HG02852 (cell line): Measurements from ENCODE around the gene ZNF775.
A peak's percentile ranks its signal among the peaks of the same experiment; 100 is the strongest.

ENCODE experiments used
- ATAC-seq: cut with Tn5 transposase; IDR thresholded peaks from one replicate; pipeline ENCODE4 v1.9.1; 2021; ENCODE audit warnings: mild to moderate bottlenecking, moderate library complexity; ENCODE audit not compliant: unreplicated experiment

The ZNF775 gene

DNA sequence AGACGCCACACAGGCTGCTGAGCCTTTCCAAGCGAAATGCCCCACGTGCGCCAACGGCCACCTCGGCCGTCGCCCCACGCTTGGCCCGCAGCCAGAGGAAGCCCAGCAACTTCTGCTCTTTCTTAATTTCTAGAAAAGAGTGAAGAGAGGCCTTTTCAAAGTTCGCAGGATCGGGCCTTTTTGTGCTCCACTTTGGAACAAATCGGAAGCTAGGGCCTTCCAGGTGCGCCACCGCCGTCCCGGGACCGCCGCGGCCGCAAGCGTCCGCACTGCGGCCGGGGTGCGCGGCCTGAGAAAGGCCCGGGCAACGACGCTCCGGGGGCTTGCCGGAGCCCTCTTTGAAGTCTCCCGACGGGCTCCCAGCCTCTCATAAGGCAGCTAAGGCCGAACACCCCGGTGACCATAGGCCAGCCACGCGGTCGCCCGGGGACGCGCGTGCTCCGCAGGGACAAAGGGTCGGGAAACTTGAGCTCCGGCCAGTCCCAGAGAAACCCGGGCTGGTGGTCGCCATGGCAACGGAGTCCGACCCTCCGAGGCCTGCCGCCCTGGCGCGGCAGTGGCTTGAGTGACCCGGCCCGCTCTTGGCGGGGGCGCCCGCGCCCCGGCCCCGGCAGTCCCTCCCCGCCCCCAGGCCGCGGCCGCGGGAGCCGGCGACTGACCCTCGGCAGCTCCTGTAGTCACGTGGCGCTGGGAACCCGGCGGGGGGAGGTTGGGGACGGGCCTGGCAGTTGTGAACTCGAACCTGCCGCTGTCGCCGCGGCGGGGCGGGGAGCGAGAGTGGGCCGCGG, 10.8 kb upstream of the ZNF775 start, which contains the start of gene REPIN1:
TSS of gene REPIN1 (plus strand) at position 727 of the 788 bp plus-strand sequence. CDS start 890 bp downstream, outside the sequence.
- ATAC-seq = peak; percentile 54

DNA sequence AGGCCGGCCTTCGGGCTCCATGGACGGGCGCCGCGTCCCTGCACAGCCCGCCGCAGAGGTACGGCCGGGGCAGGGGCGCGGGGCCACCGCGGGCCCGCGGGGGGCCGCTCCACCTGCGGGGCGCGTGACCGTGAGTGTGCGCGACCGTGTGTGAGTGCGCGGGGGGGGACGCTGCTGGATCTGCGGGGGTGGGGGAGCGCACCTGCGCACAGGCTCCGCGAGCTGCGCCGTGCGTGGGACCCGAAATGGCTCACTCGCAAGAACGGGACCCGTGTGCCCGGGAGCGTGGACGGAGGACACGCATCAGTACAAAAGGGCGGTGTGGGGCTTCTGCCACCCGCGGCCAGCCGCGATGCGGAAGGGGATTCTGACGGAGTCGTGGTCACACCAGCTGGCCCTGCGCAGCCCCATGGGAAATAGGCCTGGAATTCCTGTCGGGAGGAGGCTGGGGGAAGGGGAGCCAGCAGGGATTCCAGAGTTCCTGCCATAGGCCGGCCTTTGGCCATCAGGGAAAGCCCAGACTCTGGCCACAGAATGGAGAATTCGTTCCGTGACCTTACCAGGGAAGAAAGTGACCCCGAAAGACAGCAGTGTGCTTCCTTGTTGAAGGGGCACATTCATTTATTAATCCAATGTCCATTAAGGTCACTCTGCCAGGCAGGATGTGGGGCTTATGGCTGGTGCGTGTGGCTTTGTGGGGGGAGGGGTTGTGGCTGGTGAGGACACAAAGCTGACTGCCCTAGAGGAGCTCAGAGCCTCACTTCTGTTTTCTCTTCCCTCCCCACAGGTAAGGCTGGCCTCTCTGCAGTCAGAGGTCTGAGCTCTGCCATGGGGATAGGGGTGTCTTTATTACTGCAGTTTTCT, 10.0 kb upstream of the ZNF775 start:
- ATAC-seq = peak; percentile 34

DNA sequence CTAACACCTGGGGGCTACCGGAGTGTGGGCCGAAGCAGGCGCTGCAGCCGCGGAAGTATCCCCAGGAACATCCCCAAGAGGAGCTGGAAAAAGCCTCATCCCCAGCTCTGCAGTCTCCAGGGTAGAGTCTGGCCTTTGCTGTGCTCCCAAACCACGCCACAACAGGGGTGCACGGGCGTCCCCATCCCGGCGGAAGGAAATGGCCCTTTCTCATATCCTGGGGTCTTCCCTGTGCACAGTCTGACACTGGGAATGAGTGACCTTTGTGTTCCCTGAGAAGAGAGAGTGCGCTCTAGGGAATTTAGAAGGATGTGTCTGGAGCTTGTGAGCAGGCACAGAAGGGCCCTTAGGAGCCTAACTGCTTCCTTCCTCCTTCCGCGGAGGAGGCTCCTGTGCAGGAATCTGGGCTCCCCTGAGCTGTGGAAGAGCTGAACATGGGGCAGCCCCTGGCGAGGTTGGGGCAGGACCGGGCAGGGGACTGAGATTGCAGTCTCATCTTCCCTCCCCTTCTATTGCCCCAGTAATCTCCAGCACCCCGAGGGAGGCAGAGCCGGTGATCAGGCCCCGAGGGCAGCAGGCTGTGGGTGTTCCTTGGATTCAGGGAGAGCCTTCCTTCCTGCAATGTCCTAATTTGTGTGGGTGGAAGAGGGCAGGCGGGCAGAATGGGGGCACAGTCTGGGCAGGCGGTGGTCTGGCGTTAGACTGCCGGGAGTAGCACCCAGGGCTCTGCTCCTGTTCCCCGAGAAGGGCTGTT, 9.2 kb upstream of the ZNF775 start:
- no peak for ATAC-seq

DNA sequence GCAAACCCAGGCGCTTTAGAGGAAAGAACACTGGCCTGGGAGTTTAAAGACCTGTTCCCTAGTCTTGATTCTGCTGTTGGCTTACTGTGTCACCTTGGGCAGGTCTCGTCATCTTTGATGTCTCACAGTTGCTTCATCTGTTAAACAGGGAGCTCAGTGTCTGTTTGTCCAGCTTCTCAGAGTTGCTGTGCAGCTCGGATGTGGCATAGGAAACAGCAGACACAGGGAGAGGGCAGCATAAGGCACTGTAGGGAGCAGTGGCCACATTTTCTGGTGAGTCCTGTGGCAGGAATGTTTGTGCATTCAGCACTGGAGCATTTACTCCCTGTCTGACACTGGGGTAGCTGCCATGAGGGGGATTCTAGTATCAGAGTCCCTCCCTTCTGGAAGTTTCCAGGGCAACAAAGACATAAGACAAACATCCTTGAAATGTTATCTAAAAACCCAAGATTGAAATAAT, 8.5 kb upstream of the ZNF775 start:
- ATAC-seq = no peak

DNA sequence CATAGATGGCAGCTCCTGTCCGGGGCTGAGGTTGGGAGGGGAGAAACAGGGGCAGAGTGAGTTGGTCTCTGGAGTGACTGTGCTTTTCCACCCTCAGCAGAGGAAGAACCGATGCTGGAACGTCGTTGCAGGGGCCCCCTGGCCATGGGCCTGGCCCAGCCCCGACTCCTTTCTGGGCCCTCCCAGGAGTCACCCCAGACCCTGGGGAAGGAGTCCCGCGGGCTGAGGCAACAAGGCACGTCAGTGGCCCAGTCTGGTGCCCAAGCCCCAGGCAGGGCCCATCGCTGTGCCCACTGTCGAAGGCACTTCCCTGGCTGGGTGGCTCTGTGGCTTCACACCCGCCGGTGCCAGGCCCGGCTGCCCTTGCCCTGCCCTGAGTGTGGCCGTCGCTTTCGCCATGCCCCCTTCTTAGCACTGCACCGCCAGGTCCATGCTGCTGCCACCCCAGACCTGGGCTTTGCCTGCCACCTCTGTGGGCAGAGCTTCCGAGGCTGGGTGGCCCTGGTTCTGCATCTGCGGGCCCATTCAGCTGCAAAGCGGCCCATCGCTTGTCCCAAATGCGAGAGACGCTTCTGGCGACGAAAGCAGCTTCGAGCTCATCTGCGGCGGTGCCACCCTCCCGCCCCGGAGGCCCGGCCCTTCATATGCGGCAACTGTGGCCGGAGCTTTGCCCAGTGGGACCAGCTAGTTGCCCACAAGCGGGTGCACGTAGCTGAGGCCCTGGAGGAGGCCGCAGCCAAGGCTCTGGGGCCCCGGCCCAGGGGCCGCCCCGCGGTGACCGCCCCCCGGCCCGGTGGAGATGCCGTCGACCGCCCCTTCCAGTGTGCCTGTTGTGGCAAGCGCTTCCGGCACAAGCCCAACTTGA, 7.8 kb upstream of the ZNF775 start:
- ATAC-seq = no peak

DNA sequence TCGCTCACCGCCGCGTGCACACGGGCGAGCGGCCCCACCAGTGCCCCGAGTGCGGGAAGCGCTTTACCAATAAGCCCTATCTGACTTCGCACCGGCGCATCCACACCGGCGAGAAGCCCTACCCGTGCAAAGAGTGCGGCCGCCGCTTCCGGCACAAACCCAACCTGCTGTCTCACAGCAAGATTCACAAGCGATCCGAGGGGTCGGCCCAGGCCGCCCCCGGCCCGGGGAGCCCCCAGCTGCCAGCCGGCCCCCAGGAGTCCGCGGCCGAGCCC, 7.2 kb upstream of the ZNF775 start:
- no peak for ATAC-seq

DNA sequence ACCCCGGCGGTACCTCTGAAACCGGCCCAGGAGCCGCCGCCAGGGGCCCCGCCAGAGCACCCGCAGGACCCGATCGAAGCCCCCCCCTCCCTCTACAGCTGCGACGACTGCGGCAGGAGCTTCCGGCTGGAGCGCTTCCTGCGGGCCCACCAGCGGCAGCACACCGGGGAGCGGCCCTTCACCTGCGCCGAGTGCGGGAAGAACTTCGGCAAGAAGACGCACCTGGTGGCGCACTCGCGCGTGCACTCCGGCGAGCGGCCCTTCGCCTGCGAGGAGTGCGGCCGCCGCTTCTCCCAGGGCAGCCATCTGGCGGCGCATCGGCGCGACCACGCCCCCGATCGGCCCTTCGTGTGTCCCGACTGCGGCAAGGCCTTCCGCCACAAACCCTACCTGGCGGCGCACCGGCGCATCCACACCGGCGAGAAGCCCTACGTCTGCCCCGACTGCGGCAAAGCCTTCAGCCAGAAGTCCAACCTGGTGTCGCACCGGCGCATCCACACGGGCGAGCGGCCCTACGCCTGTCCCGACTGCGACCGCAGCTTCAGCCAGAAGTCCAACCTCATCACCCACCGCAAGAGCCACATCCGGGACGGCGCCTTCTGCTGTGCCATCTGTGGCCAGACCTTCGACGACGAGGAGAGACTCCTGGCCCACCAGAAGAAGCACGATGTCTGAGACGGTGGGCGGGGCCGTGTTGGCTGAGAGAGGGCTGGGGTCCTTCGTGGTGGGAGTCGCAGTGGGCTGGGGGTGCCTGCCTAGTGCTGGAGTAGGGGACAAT, 6.7 kb upstream of the ZNF775 start:
- no peak for ATAC-seq

DNA sequence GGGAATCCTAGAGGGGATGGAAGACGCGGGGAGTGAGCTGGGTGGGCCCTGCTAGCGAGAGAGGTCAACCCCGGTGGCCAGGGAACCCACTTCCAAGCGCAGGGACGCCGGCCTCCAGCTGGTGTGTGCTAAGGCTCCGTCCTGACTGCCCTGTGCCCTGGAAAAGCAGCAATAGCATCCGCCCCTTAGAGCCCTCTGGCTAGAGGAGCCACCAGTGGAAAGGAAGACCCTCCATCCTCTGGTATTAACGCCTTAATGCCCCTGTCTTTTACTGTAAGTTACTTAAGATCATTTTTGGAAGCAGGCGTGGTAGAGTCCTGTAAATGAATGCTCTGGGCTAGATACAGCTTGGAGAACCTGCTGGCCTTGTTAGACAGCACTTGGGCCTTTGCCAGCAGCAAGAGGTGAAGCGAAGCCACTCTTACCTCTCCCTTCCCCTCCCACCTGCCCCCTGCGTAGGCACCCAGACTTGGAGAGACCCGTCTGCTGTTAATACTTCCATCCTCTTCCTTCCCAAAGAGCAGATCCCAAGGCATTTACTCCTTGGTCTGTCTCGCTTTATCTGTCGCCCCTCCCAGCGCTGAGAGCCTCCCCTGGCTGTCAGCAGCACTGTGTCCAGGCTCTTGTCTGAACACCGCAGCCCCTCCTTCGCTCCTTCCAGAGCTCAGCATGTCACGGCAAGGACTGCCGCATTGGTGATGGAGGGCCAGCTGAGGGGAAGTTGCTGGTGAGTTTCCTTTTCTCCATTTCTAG, 5.9 kb upstream of the ZNF775 start:
- no peak for ATAC-seq

DNA sequence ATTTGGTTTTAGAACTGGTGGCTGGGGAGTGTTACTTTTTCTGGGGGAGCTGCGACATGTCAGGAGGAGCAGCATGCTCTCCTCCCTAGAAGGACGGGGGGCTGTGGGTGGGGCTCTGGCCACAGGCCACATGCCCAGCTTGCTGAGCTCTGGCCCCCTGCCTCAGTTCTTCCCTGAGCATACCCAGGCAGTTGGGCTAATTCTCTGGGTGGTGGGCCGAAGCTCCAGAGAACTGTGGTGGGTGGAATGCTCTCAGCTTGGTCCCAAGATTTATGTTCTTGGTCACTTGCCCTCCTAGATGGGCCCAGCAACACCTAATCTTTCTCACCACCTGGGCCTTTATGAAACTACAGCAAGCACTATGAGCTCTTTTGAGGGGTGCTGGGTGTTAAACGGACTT, 5.1 kb upstream of the ZNF775 start:
- ATAC-seq = no peak

DNA sequence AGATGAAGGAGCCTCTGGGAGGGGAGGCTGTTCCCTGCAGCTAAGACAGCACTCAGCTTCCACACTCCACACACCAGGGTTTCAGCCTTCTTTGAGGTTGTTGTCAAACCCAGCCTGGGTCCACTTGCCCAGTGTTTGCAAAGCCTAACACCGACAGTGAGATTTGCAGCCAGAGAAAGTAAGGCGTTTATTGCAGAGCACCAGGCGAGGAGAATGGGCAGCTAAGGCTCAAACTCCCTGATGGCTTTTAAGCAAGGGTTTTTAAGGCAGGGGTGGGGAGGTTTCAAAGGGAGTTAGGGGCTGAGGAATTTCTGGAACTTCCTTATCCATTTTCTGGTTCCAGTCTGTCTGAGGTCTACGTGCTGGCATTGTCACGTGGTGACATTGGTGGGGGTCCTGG, 4.7 kb upstream of the ZNF775 start:
- no peak for ATAC-seq

DNA sequence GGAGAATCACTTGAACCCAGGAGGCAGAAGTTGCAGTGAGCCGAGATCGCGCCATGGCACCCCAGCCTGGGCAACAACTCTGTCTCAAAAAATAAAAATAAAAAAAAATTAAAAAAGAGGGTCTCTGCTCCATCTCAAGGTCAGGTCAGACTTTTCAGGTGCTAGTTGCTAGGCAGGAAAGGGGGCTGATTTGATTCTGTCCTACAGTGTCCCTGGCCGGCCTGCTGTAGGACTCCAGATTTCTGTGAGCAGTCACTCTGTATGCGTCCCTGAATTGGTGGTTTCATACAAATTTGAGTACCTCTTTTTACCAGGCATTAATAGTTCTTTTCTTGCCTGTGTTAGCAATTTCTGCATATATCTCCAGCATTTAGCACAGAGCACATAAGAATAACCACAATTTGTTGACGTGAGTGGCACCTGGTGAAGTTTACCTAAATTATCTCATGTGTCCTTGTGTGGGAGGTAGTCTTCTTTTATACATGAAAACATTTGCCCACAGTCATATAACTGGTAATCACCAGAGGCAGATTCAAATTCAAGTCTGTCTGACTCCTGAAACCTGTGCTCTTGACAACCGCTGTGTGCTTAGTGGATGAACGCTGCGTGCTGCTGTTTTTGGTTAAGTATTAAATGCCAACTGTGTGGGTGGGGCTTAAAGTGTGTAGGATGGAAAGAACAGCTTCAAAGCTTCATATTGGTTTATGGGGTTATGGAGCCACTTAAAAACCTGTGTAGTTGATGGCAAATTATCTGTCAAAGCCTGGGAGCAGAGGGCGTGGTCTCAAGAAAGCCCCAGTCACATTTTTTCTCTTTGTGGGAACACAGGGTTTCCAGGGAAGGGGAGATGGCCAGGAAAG, 3.2 kb upstream of the ZNF775 start:
- no peak for ATAC-seq

DNA sequence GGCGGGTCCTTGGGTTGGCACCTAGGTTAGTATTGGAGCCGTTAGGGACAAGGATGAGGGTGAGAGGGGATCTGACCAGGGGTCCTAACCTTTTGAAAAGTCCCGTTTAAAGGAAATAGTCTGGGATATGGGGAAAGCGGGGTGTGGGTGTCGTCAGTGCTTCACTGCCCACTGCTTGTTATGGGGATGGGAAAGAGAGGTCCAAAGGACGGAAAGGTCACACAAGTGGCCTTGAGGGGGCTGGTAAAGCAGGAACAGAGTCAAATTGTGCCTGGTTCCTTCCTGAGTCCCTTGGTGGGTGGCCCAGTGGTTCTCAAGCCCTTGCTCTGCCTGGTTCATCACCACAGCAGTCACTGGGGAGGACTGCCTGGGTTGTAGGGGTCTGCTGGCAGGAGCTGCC, 2.6 kb upstream of the ZNF775 start:
- no peak for ATAC-seq

DNA sequence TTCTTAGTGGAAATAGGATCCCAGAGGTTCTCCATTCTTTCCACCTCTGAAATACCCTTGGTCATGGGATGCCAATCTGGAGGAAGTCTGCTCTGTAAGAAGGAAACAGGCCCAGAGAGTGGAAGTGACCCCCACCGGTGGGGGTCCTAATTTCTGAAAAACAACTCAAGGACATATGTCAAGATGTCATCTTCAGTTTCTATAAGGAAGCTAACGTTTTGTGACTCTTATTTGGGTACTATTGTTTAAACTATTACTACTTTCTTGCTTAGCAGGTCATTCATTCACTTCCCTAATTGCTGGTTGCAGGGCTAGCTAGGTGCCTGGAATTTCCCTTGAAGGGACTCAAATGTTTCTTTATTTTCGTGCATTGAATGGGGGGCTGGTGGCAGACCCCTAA, 1.9 kb upstream of the ZNF775 start:
- no peak for ATAC-seq

DNA sequence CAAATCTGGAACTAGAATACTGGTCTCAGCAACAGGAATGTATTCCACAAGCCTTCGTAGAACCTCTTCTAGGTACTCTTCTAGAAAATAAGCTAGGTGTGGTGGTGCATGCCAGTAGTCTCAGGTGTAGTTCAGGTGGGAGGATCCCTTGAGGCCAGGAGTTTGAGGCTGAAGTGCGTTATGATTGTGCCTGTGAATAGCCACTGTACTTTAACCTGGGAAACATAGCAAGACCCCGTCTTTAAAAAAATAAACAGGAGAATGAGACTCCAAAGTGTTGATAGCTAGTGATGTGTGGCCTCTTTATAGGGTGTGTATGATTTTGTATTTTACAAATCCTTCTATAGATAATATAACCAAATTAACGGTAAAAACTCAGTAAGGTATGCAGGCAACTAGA, 1.5 kb upstream of the ZNF775 start:
- no peak for ATAC-seq

DNA sequence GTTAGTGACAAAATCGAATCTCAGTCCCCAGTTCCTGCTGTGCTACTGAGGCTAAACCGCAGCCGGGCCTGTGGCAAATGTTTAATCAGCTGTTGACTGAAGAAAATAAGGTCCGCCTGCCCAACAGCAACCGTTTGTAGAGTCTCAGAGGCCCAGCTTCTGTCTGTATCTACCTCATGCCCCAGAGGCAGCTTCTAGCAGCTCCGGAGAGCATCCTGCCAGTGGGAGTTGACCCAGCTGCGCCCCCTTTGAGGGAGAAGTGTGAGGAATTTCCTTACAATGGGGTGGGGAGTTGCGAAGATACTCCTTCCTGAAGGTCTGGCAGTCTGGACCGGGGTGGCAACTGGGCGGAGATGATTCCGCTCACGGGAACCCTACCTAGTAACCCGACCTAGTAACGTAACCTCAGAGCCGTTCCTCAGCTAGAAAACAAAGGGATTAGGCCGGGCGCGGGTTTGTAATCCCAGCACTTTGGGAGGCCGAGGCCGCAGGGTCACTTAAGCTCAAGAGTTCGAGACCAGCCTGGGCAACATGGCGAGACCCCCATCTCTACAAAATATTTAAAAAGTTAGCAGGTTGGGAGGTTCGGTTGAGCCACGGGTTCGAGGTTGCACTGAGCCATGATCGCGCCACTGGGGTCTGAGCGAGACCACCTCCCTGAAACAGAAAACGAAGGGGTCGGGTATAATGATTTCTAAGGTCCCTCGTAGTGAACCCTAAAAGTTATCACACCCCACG, 846 bp upstream of the ZNF775 start:
- no peak for ATAC-seq

DNA sequence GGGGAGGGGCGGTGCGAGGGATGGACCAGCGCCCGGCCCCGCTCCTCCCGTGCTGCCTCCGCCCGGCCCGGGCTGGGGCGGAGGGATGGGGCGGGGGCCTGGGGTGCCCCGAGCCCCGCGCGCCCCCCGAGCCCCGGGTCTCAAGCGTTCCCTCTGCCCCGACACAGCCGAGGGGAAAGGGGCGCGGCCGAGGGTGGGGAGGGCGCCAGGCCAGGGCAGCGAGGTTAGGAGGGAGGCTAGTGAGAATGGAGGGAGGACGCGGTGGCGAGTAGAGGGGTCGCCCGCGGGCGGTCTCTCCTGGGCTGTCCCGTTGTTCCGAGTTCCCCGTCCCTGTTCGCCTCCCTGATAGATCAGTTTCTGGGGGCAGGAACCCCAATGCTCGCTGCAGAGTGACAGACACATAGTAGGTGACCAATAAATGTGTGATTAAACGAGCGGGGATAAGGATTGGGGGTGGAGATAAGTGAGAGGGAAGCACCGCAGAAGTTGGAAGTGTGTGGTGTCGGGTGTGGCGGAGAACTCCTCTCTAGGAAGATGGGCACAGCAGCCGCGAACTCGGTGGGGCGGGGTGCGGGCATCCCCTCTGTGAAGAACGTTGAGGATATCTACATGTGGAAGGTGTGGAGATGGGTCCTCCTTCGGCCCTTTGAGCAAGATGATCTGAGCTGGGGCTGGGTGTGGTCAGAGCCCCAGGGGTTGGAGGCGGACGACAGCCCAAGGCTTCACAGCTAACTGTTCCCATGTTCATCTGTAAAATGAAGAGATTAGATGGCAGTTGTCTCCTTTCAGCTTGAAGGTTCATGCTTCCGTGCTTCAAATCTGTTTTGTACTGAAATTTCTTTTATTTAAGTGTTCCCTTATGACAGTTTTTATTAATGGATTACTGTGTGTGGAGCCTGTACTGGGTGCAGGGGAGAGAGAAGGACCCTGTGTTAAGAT, 580 bp downstream of the ZNF775 start:
- peak; percentile 25 for ATAC-seq
